ENCODE measurements around the gene MPZL3. TPM values are rescaled to one million over a fixed set of nuclear protein-coding genes. Genes with fewer than 3 reads are reported as not detected.
A peak's percentile ranks its signal among the peaks of the same experiment; 100 is the strongest.

Gene MPZL3
- total and polyA plus RNA-seq, 4 experiments from 2014 or later: 12.3 to 32.0 (median 21.3) TPM

DNA sequence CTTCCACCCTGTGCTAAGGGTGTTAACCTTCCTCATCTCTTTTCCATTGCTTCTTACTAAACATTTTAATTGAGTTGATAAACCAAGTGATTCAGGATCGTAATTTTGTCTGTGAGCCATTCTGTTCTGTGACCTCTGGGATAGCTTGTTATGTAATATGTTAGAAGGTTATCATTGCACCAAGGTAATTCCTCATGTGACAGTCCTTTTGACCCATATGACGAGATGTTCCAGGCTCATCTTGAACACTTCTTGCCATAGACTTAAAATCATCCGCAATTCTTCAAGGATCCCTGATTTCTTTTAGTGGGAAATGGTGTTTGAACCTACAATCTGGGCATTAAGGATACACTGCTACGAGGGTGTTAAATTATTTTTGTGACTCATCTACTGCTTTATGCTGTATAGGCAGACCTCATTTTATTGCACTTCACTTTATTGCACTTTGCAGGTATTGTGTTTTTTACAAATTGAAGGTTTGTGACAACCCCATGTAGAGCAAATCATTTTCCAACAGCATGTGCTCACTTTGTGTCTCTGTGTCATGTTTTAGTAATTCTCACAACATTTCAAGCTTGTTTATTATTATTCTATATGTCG, 31.0 kb upstream of the MPZL3 start:
- Mint-ChIP-seq H3K27me3 (no peaks in the 10 kb centered on the region), H3K27ac (peak overlapping the region in 4 of 7 donors; percentile 11 to 76 (median 34)), H3K4me1 (peaks cover 18 to 30% (median 25%) of the 10 kb centered on the region in 4 donors), H3K4me3 (no peak overlapping the region), H3K36me3 (no peaks in the 10 kb centered on the region), H3K9me3 (no peaks in the 10 kb centered on the region)
- POLR2A ChIA-PET (ENCODE audit: partially characterized antibody): interaction anchor here (0.8 to 1.3 kb wide), 2 partner anchors 31 to 36 kb away, joined by 3 read pairs; partner anchors contain the start of gene MPZL3
- intact Hi-C loops (cut with micrococcal nuclease): no loop called here
- H3K36me3 ChIP-seq (ENCODE audit: insufficient read depth, low read length): no peaks in the 10 kb centered on the region
- H3K4me1 ChIP-seq (ENCODE audit: insufficient read depth, low read length): peaks cover 23% of the 10 kb centered on the region
- H3K4me3 ChIP-seq (ENCODE audit: low read length in 2 of 2): no peak overlapping the region
- CTCF ChIA-PET (ENCODE audit: partially characterized antibody): interaction anchor here (1.0 to 5.8 kb wide), 8 partner anchors 12 to 139 kb away, joined by 3 to 39 read pairs (median 8); partner anchors contain the start of gene JAML
- H3K27me3 ChIP-seq (ENCODE audit: insufficient read depth, low read length): no peaks in the 10 kb centered on the region
- no peak for DNase-seq
- H3K27ac ChIP-seq (ENCODE audit: low read depth, low read length): no peak overlapping the region
- no peaks in the 10 kb centered on the region for H3K9me3 ChIP-seq (ENCODE audit: control insufficient read depth in 1 of 2, low read length in 2 of 2)

DNA sequence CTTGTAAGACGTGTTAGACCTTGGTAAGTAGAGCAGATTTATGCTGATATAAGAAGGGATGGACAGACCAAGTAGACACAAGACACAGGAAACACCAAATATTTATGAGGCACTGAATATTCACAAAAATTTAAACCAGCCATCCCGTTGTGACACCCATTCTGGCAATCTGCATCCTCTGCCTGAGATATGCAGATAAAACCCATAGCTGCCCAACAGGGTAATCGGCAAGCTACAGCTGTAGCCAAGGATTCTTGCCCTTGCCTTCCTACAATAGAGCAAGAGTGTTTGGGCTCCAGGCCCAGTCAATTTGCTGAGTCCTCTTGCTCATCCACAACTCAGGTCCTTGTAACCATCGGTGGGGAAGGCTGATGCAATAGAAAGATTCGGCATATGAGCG, 30.4 kb upstream of the MPZL3 start:
- Mint-ChIP-seq H3K27me3 (no peaks in the 10 kb centered on the region), H3K4me3 (no peak overlapping the region), H3K27ac (peak overlapping the region in 6 of 7 donors; percentile 14 to 62 (median 44)), H3K9me3 (no peaks in the 10 kb centered on the region), H3K36me3 (no peaks in the 10 kb centered on the region), H3K4me1 (peaks cover 18 to 30% (median 25%) of the 10 kb centered on the region in 4 donors)
- H3K36me3 ChIP-seq (ENCODE audit: insufficient read depth, low read length): no peaks in the 10 kb centered on the region
- no peaks in the 10 kb centered on the region for H3K9me3 ChIP-seq (ENCODE audit: control insufficient read depth in 1 of 2, low read length in 2 of 2)
- DNase-seq: no peak
- ChIA-PET CTCF (ENCODE audit: partially characterized antibody) (interaction anchor here (1.0 to 5.8 kb wide), 3 partner anchors 13 to 84 kb away, joined by 5 to 39 read pairs (median 6); partner anchors contain the start of gene JAML), POLR2A (ENCODE audit: partially characterized antibody) (interaction anchor here (0.8 to 1.3 kb wide), 2 partner anchors 31 to 36 kb away, joined by 3 read pairs; partner anchors contain the start of gene MPZL3)
- H3K4me3 ChIP-seq (ENCODE audit: low read length in 2 of 2): no peak overlapping the region
- intact Hi-C loops (cut with micrococcal nuclease): no loop called here
- peaks cover 23% of the 10 kb centered on the region for H3K4me1 ChIP-seq (ENCODE audit: insufficient read depth, low read length)
- H3K27ac ChIP-seq (ENCODE audit: low read depth, low read length): no peak overlapping the region
- no peaks in the 10 kb centered on the region for H3K27me3 ChIP-seq (ENCODE audit: insufficient read depth, low read length)

DNA sequence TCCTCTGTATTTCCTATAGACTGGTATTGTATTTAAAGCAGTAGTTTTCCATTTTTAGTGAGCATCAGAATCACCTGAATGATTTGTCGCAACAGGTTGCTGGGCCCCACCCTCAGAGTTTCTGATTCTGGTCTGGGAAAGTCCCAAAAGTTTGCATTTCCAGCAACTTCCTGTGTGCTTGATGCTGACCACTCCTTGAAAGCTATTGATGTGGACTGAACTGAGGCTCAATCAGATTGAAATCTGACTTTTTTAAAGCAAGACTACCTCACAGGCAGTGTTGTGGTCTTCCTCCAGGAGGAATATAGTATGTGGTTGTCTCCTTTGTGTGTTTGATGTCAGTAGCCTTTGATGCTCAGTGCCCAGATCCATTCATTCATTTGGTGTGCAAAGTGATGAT, 29.1 kb upstream of the MPZL3 start:
- peak in 2 of 5 donors; percentile 27 to 52 for DNase-seq
- no peak overlapping the region for H3K27ac ChIP-seq (ENCODE audit: low read depth, low read length)
- no peaks in the 10 kb centered on the region for H3K36me3 ChIP-seq (ENCODE audit: insufficient read depth, low read length)
- ChIA-PET CTCF (ENCODE audit: partially characterized antibody) (interaction anchor here (0.8 to 5.8 kb wide), 3 partner anchors 56 to 83 kb away, joined by 3 to 39 read pairs (median 6); partner anchors contain the start of gene JAML), POLR2A (ENCODE audit: partially characterized antibody) (interaction anchor here (1.0 kb wide), 1 partner anchor 44 kb away, joined by 3 read pairs; no protein-coding TSS in a partner anchor)
- peaks cover 23% of the 10 kb centered on the region for H3K4me1 ChIP-seq (ENCODE audit: insufficient read depth, low read length)
- H3K4me3 ChIP-seq (ENCODE audit: low read length in 2 of 2): no peak overlapping the region
- H3K27me3 ChIP-seq (ENCODE audit: insufficient read depth, low read length): no peaks in the 10 kb centered on the region
- H3K36me3 Mint-ChIP-seq: no peaks in the 10 kb centered on the region
- no peaks in the 10 kb centered on the region for H3K9me3 Mint-ChIP-seq
- H3K27ac Mint-ChIP-seq: peak overlapping the region in 5 of 7 donors; percentile 0 to 65 (median 29)
- H3K4me1 Mint-ChIP-seq: peaks cover 19 to 36% (median 27%) of the 10 kb centered on the region in 4 donors
- H3K27me3 Mint-ChIP-seq: no peaks in the 10 kb centered on the region
- H3K4me3 Mint-ChIP-seq: no peak overlapping the region
- intact Hi-C loops (cut with micrococcal nuclease): no loop called here
- no peaks in the 10 kb centered on the region for H3K9me3 ChIP-seq (ENCODE audit: control insufficient read depth in 1 of 2, low read length in 2 of 2)

DNA sequence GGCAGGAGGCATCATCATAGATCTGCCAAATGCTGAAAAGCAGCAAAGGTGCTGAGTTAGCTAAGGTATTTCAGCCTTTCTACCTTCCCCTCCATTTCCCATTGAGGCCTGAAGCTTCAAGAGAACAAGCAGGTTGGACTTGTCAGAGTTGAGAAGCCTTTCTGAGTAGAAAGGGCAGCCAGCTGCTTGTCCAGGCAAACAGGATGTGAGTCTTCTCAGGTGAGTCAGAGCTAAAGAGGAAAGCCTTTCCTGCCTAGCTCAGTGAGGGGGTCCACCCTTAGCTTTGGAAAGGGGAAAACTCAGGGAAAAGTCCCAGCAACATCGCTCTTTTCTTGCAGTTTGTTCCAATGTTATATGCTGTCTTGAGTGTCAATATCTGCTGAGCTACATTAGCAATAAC, 25.1 kb upstream of the MPZL3 start:
- H3K36me3 Mint-ChIP-seq: no peaks in the 10 kb centered on the region
- intact Hi-C loops (cut with micrococcal nuclease): no loop called here
- Histone ChIP-seq H3K27me3 (ENCODE audit: insufficient read depth, low read length) (no peaks in the 10 kb centered on the region), H3K9me3 (ENCODE audit: control insufficient read depth in 1 of 2, low read length in 2 of 2) (no peaks in the 10 kb centered on the region), H3K27ac (ENCODE audit: low read depth, low read length) (no peak overlapping the region), H3K4me1 (ENCODE audit: insufficient read depth, low read length) (peaks cover 10% of the 10 kb centered on the region), H3K4me3 (ENCODE audit: low read length in 2 of 2) (no peak overlapping the region), H3K36me3 (ENCODE audit: insufficient read depth, low read length) (no peaks in the 10 kb centered on the region)
- ChIA-PET CTCF (ENCODE audit: partially characterized antibody) (interaction anchor here (0.8 to 3.3 kb wide), 5 partner anchors 11 to 106 kb away, joined by 3 to 14 read pairs (median 11); no protein-coding TSS in a partner anchor), POLR2A (ENCODE audit: partially characterized antibody) (interaction anchor here (0.6 to 1.9 kb wide), 4 partner anchors 25 to 159 kb away, joined by 3 to 4 read pairs (median 4); partner anchors contain the start of genes JAML, KMT2A and MPZL3)
- H3K4me1 Mint-ChIP-seq: peaks cover 10 to 24% (median 17%) of the 10 kb centered on the region in 4 donors
- no peaks in the 10 kb centered on the region for H3K9me3 Mint-ChIP-seq
- peak overlapping the region in 1 of 7 donors; percentile 45 for H3K27ac Mint-ChIP-seq
- H3K4me3 Mint-ChIP-seq: no peak overlapping the region
- DNase-seq: no peak
- H3K27me3 Mint-ChIP-seq: no peaks in the 10 kb centered on the region

DNA sequence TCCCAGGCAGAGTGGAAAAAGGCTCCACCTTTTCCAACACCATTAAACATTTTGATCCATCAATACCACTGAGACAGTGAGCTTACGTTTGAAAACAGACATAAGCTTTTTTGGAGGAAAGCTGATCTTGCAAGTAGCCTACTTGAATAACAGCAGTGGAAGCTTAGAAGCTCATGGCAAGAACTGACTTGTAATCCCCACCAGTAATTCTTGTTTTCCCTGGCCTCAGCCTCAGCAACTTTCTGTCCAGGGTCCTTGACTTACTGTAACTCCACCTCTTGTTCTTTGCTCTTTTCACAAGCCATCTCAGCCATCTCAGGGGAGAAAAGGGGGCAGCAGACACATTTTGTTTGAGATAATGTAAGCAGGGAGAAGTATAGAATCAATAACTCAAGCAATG, 24.3 kb upstream of the MPZL3 start:
- H3K4me1 Mint-ChIP-seq: peaks cover 8 to 17% (median 13%) of the 10 kb centered on the region in 4 donors
- Histone ChIP-seq H3K27ac (ENCODE audit: low read depth, low read length) (no peak overlapping the region), H3K4me3 (ENCODE audit: low read length in 2 of 2) (no peak overlapping the region), H3K4me1 (ENCODE audit: insufficient read depth, low read length) (peaks cover 9% of the 10 kb centered on the region), H3K36me3 (ENCODE audit: insufficient read depth, low read length) (no peaks in the 10 kb centered on the region), H3K27me3 (ENCODE audit: insufficient read depth, low read length) (no peaks in the 10 kb centered on the region), H3K9me3 (ENCODE audit: control insufficient read depth in 1 of 2, low read length in 2 of 2) (no peaks in the 10 kb centered on the region)
- no peaks in the 10 kb centered on the region for H3K9me3 Mint-ChIP-seq
- no peak overlapping the region for H3K27ac Mint-ChIP-seq
- POLR2A ChIA-PET (ENCODE audit: partially characterized antibody): interaction anchor here (1.4 to 1.5 kb wide), 2 partner anchors 36 to 52 kb away, joined by 3 to 4 read pairs; partner anchors contain the start of gene JAML
- no peak overlapping the region for H3K4me3 Mint-ChIP-seq
- CTCF ChIA-PET (ENCODE audit: partially characterized antibody): interaction anchor here (1.4 to 3.3 kb wide), 3 partner anchors 12 to 105 kb away, joined by 8 to 12 read pairs (median 11); no protein-coding TSS in a partner anchor
- H3K27me3 Mint-ChIP-seq: no peaks in the 10 kb centered on the region
- H3K36me3 Mint-ChIP-seq: no peaks in the 10 kb centered on the region
- no peak for DNase-seq
- intact Hi-C loops (cut with micrococcal nuclease): no loop called here

DNA sequence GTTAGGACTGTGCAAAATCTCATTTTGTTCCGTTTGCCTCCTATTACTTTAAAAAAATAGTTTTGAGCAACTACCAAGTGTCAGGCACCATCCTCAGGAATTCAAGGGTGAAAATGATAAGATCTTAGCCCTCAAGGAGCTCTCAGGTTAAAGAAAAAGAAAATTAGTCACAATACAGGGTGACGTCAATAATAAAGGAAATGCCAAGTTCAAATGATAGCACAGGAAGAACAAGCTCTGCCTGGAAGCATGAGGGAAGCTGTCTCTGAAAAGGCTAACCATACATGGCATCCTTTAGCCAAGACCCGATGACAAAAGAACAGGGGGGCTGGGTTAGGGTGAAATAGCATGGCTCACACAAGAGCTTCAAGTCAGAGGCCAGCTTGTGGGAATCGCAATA, 23.0 kb upstream of the MPZL3 start:
- no peaks in the 10 kb centered on the region for H3K36me3 ChIP-seq (ENCODE audit: insufficient read depth, low read length)
- ChIA-PET CTCF (ENCODE audit: partially characterized antibody) (interaction anchor here (0.9 to 3.3 kb wide), 6 partner anchors 10 to 104 kb away, joined by 3 to 12 read pairs (median 6); no protein-coding TSS in a partner anchor), POLR2A (ENCODE audit: partially characterized antibody) (interaction anchor here (1.0 to 1.4 kb wide), 4 partner anchors 14 to 76 kb away, joined by 4 to 5 read pairs (median 4); partner anchors contain the start of gene JAML)
- DNase-seq: no peak
- intact Hi-C loops (cut with micrococcal nuclease): no loop called here
- H3K4me3 Mint-ChIP-seq: no peak overlapping the region
- H3K36me3 Mint-ChIP-seq: no peaks in the 10 kb centered on the region
- H3K9me3 Mint-ChIP-seq: no peaks in the 10 kb centered on the region
- no peaks in the 10 kb centered on the region for H3K27me3 ChIP-seq (ENCODE audit: insufficient read depth, low read length)
- no peaks in the 10 kb centered on the region for H3K4me1 ChIP-seq (ENCODE audit: insufficient read depth, low read length)
- H3K9me3 ChIP-seq (ENCODE audit: control insufficient read depth in 1 of 2, low read length in 2 of 2): no peaks in the 10 kb centered on the region
- no peak overlapping the region for H3K4me3 ChIP-seq (ENCODE audit: low read length in 2 of 2)
- H3K27ac Mint-ChIP-seq: peak overlapping the region in 2 of 7 donors; percentile 48 to 62
- H3K27ac ChIP-seq (ENCODE audit: low read depth, low read length): no peak overlapping the region
- no peaks in the 10 kb centered on the region for H3K27me3 Mint-ChIP-seq
- H3K4me1 Mint-ChIP-seq: peaks cover 4 to 11% (median 8%) of the 10 kb centered on the region in 4 donors

DNA sequence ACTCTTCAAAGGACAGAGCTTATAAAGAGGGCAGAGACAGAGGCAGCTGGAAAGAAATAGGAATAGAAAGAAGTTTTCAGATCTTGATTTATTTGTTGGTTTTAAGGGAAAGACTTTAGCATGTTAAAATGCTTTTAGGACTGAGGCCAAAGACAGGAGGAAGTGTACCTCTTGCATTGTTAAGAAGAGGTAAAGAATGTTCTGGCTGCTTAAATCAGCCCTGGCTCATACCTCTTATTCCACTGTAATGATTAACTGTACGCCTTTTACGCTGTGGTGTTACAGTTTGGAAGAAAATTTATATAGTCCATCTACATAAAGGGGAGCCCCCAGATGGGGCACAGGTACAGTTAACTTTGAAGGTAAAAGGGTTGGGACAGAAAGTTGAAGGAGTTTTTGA, 22.0 kb upstream of the MPZL3 start:
- H3K27me3 ChIP-seq (ENCODE audit: insufficient read depth, low read length): no peaks in the 10 kb centered on the region
- no peaks in the 10 kb centered on the region for H3K4me1 ChIP-seq (ENCODE audit: insufficient read depth, low read length)
- no peak for DNase-seq
- H3K27ac Mint-ChIP-seq: peak overlapping the region in 1 of 7 donors; percentile 65
- no peaks in the 10 kb centered on the region for H3K9me3 ChIP-seq (ENCODE audit: control insufficient read depth in 1 of 2, low read length in 2 of 2)
- no peaks in the 10 kb centered on the region for H3K9me3 Mint-ChIP-seq
- no peaks in the 10 kb centered on the region for H3K36me3 ChIP-seq (ENCODE audit: insufficient read depth, low read length)
- ChIA-PET CTCF (ENCODE audit: partially characterized antibody) (interaction anchor here (1.4 kb wide), 1 partner anchor 21 kb away, joined by 4 read pairs; no protein-coding TSS in a partner anchor), POLR2A (ENCODE audit: partially characterized antibody) (no interaction called here)
- H3K4me3 Mint-ChIP-seq: no peak overlapping the region
- no peak overlapping the region for H3K4me3 ChIP-seq (ENCODE audit: low read length in 2 of 2)
- peaks cover 4 to 11% (median 7%) of the 10 kb centered on the region in 4 donors for H3K4me1 Mint-ChIP-seq
- no peaks in the 10 kb centered on the region for H3K36me3 Mint-ChIP-seq
- intact Hi-C loops (cut with micrococcal nuclease): no loop called here
- no peak overlapping the region for H3K27ac ChIP-seq (ENCODE audit: low read depth, low read length)
- no peaks in the 10 kb centered on the region for H3K27me3 Mint-ChIP-seq

Data from CD4-positive, alpha-beta memory T cell (primary cell).